Uterus (tissue), 2 donors: ENCODE measurements around the gene ATM.

Source experiments
- CTCF ChIP-seq, 4 experiments: fragments of 200-600 bp in 2 of 4; fragments of 450-650 bp in 2 of 4; sonication (generic) in 2 of 4; IDR thresholded peaks; one replicate each; pipeline ENCODE4 v1.5.1; 2016 to 2019; ENCODE audit warnings: antibody characterized with exemption in 4 of 4, mild to moderate bottlenecking in 2 of 4, moderate library complexity in 1 of 4
- POLR2A ChIP-seq, 2 donors: fragments of 450-650 bp; IDR thresholded peaks; one replicate each; pipeline ENCODE4 v1.6.1; 2016; ENCODE audit warnings: antibody characterized with exemption in 2 of 2, mild to moderate bottlenecking in 1 of 2, moderate library complexity in 1 of 2

DNA sequence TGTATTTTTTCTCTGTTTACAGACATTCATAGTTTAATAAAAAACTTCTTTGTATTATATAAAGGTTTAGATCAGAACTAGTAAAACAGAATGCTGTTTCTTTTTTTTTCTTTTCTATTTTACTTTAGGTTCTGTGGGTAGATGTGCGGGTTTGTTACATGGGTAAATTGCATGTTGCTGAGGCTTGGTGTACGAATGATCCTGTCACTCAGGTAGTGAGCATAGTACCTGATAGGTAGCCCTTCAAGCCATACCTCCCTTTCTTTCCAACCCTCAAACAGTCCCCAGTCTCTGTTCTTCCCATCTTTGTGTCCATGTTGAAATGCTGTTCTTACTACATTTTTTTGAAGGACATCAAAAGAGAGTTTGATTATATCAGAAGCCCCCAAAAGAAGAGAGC is 3.2 kb downstream of the ATM start:
- TF ChIP-seq CTCF (IDR thresholded peaks at IDR 0.05) (no peak), POLR2A (IDR thresholded peaks at IDR 0.05) (no peak)
